Measurements from ENCODE around the gene TSPEAR. TPM values are rescaled to one million over a fixed set of nuclear protein-coding genes. Genes with fewer than 3 reads are reported as not detected.

The TSPEAR gene
- total and polyA plus RNA-seq, 7 experiments from 2014 or later = 0.07 TPM; not detected in 6

- Mint-ChIP-seq H3K4me3 (no peak overlapping the region), H3K36me3 (no peaks in the 10 kb centered on the region), H3K27me3 (no peaks in the 10 kb centered on the region), H3K4me1 (peaks cover 0 to 10% (median under 1%) of the 10 kb centered on the region in 7 donors), H3K9me3 (peaks cover 0 to 1% (median 0%) of the 10 kb centered on the region in 11 donors), H3K27ac (peak overlapping the region in 2 of 9 donors; percentile 33 to 67)
- Histone ChIP-seq H3K27ac (ENCODE audit: low read depth, low read length) (no peak overlapping the region), H3K9me3 (ENCODE audit: control insufficient read depth in 2 of 3, low read length in 3 of 3) (no peaks in the 10 kb centered on the region), H3K36me3 (ENCODE audit: control insufficient read depth in 2 of 3, insufficient read depth in 3 of 3, low read length in 3 of 3) (no peaks in the 10 kb centered on the region), H3K4me1 (ENCODE audit: control insufficient read depth in 2 of 2, insufficient read depth in 2 of 2, low read length in 2 of 2) (peaks cover 7 to 13% of the 10 kb centered on the region in 2 donors), H3K27me3 (ENCODE audit: control insufficient read depth in 2 of 2, insufficient read depth in 2 of 2, low read length in 2 of 2) (no peaks in the 10 kb centered on the region), H3K4me3 (ENCODE audit: low read length) (no peak overlapping the region)
- CTCF ChIA-PET = interaction anchor here (1.1 to 9.1 kb wide), 4 partner anchors 106 to 281 kb away, joined by 3 to 111 read pairs (median 36); no protein-coding TSS in a partner anchor
- POLR2A ChIA-PET = no interaction called here
- DNase-seq (no peak), ATAC-seq (no peak)
- intact Hi-C loops (cut with micrococcal nuclease) = loop anchor here in 1 of 2 donors (5.0 kb wide), 2 partner anchors 35 to 415 kb away; no protein-coding TSS in a partner anchor
Measured at GRCh38 chr21:44512496-44513388, 198.6 kb downstream of the TSPEAR start.

GRCh38 chr21:44511938-44512275 is 199.5 kb downstream of the TSPEAR start:
- no peaks in the 10 kb centered on the region for H3K9me3 ChIP-seq (ENCODE audit: control insufficient read depth in 2 of 3, low read length in 3 of 3)
- peaks cover 0 to 1% (median 0%) of the 10 kb centered on the region in 11 donors for H3K9me3 Mint-ChIP-seq
- ChIA-PET CTCF (interaction anchor here (0.7 to 9.1 kb wide), 5 partner anchors 10 to 430 kb away, joined by 3 to 111 read pairs (median 9); partner anchors contain the start of gene UBE2G2), POLR2A (interaction anchor here (1.5 kb wide), 1 partner anchor 198 kb away, joined by 3 read pairs; no protein-coding TSS in a partner anchor)
- H3K36me3 ChIP-seq (ENCODE audit: control insufficient read depth in 2 of 3, insufficient read depth in 3 of 3, low read length in 3 of 3) = no peaks in the 10 kb centered on the region
- peaks cover 7 to 13% of the 10 kb centered on the region in 2 donors for H3K4me1 ChIP-seq (ENCODE audit: control insufficient read depth in 2 of 2, insufficient read depth in 2 of 2, low read length in 2 of 2)
- ATAC-seq (no peak), DNase-seq (no peak)
- no peak overlapping the region for H3K4me3 ChIP-seq (ENCODE audit: low read length)
- no peaks in the 10 kb centered on the region for H3K27me3 ChIP-seq (ENCODE audit: control insufficient read depth in 2 of 2, insufficient read depth in 2 of 2, low read length in 2 of 2)
- no peak overlapping the region for H3K27ac ChIP-seq (ENCODE audit: low read depth, low read length)
- no peaks in the 10 kb centered on the region for H3K36me3 Mint-ChIP-seq
- intact Hi-C loops (cut with micrococcal nuclease) = loop anchor here (1.0 to 5.0 kb wide), 4 partner anchors 35 to 415 kb away; partner anchors contain the start of gene KRTAP12-3 (in 1 of the 2)
- H3K4me3 Mint-ChIP-seq = no peak overlapping the region
- H3K27me3 Mint-ChIP-seq = no peaks in the 10 kb centered on the region
- peaks cover 0 to 4% (median 0%) of the 10 kb centered on the region in 7 donors for H3K4me1 Mint-ChIP-seq
- peak overlapping the region in 1 of 9 donors; percentile 14 for H3K27ac Mint-ChIP-seq

- Histone ChIP-seq H3K4me1 (ENCODE audit: control insufficient read depth in 2 of 2, insufficient read depth in 2 of 2, low read length in 2 of 2) (peaks cover 7 to 13% of the 10 kb centered on the region in 2 donors), H3K36me3 (ENCODE audit: control insufficient read depth in 2 of 3, insufficient read depth in 3 of 3, low read length in 3 of 3) (no peaks in the 10 kb centered on the region), H3K4me3 (ENCODE audit: low read length) (peak overlapping the region; percentile 64), H3K27me3 (ENCODE audit: control insufficient read depth in 2 of 2, insufficient read depth in 2 of 2, low read length in 2 of 2) (no peaks in the 10 kb centered on the region), H3K27ac (ENCODE audit: low read depth, low read length) (no peak overlapping the region), H3K9me3 (ENCODE audit: control insufficient read depth in 2 of 3, low read length in 3 of 3) (no peaks in the 10 kb centered on the region)
- Mint-ChIP-seq H3K27ac (peak overlapping the region in 3 of 9 donors; percentile 6 to 41 (median 14)), H3K4me1 (peaks cover 0 to 4% (median 0%) of the 10 kb centered on the region in 7 donors), H3K36me3 (no peaks in the 10 kb centered on the region), H3K4me3 (peak overlapping the region in 8 of 10 donors; percentile 12 to 75 (median 64)), H3K9me3 (peaks cover 0 to 1% (median 0%) of the 10 kb centered on the region in 11 donors), H3K27me3 (no peaks in the 10 kb centered on the region)
- intact Hi-C loops (cut with micrococcal nuclease) = loop anchor here (1.0 to 5.0 kb wide), 4 partner anchors 36 to 416 kb away; partner anchors contain the start of gene KRTAP12-3 (in 1 of the 2)
- CTCF ChIA-PET = interaction anchor here (0.5 to 9.1 kb wide), 26 partner anchors 10 to 1533 kb away, joined by 3 to 111 read pairs (median 3); partner anchors contain the start of genes KRTAP10-11, KRTAP10-5, KRTAP12-3 and UBE2G2
- POLR2A ChIA-PET = interaction anchor here (1.0 to 1.5 kb wide), 3 partner anchors 146 to 231 kb away, joined by 3 to 10 read pairs (median 3); partner anchors contain the start of gene KRTAP12-3
- DNase-seq (no peak), ATAC-seq (no peak)
Measured at GRCh38 chr21:44511219-44511937, 200.0 kb downstream of the TSPEAR start.

GRCh38 chr21:44510508-44511218 is 200.7 kb downstream of the TSPEAR start:
- Histone ChIP-seq H3K27me3 (ENCODE audit: control insufficient read depth in 2 of 2, insufficient read depth in 2 of 2, low read length in 2 of 2) (no peaks in the 10 kb centered on the region), H3K36me3 (ENCODE audit: control insufficient read depth in 2 of 3, insufficient read depth in 3 of 3, low read length in 3 of 3) (no peaks in the 10 kb centered on the region), H3K4me3 (ENCODE audit: low read length) (peak overlapping the region; percentile 64), H3K27ac (ENCODE audit: low read depth, low read length) (no peak overlapping the region), H3K4me1 (ENCODE audit: control insufficient read depth in 2 of 2, insufficient read depth in 2 of 2, low read length in 2 of 2) (peaks cover 7 to 13% of the 10 kb centered on the region in 2 donors), H3K9me3 (ENCODE audit: control insufficient read depth in 2 of 3, low read length in 3 of 3) (no peaks in the 10 kb centered on the region)
- peak overlapping the region in 9 of 10 donors; percentile 58 to 75 (median 65) for H3K4me3 Mint-ChIP-seq
- POLR2A ChIA-PET = interaction anchor here (1.0 to 1.5 kb wide), 3 partner anchors 147 to 232 kb away, joined by 3 to 10 read pairs (median 3); partner anchors contain the start of gene KRTAP12-3
- peak; percentile 65 to 95 (median 85) for DNase-seq
- peaks cover 0 to 3% (median 0%) of the 10 kb centered on the region in 7 donors for H3K4me1 Mint-ChIP-seq
- no peaks in the 10 kb centered on the region for H3K36me3 Mint-ChIP-seq
- H3K27me3 Mint-ChIP-seq = no peaks in the 10 kb centered on the region
- CTCF ChIA-PET = interaction anchor here (0.5 to 9.1 kb wide), 34 partner anchors 9 to 1534 kb away, joined by 3 to 111 read pairs (median 3); partner anchors contain the start of genes KRTAP10-11, KRTAP10-12, KRTAP10-5 and KRTAP12-3
- intact Hi-C loops (cut with micrococcal nuclease) = loop anchor here (1.0 to 5.0 kb wide), 6 partner anchors 37 to 417 kb away; partner anchors contain the start of gene KRTAP12-3 (in 1 of the 2)
- ATAC-seq = peak; percentile 87
- peak overlapping the region in 3 of 9 donors; percentile 6 to 41 (median 38) for H3K27ac Mint-ChIP-seq
- H3K9me3 Mint-ChIP-seq = peaks cover 0 to under 1% (median 0%) of the 10 kb centered on the region in 11 donors

- H3K4me3 Mint-ChIP-seq = peak overlapping the region in 4 of 10 donors; percentile 63 to 70 (median 65)
- Histone ChIP-seq H3K27me3 (ENCODE audit: control insufficient read depth in 2 of 2, insufficient read depth in 2 of 2, low read length in 2 of 2) (no peaks in the 10 kb centered on the region), H3K4me3 (ENCODE audit: low read length) (peak overlapping the region; percentile 64), H3K4me1 (ENCODE audit: control insufficient read depth in 2 of 2, insufficient read depth in 2 of 2, low read length in 2 of 2) (peaks cover 7 to 13% of the 10 kb centered on the region in 2 donors), H3K9me3 (ENCODE audit: control insufficient read depth in 2 of 3, low read length in 3 of 3) (no peaks in the 10 kb centered on the region), H3K36me3 (ENCODE audit: control insufficient read depth in 2 of 3, insufficient read depth in 3 of 3, low read length in 3 of 3) (no peaks in the 10 kb centered on the region), H3K27ac (ENCODE audit: low read depth, low read length) (no peak overlapping the region)
- H3K9me3 Mint-ChIP-seq = no peaks in the 10 kb centered on the region
- no peak for ATAC-seq
- H3K4me1 Mint-ChIP-seq = no peaks in the 10 kb centered on the region
- intact Hi-C loops (cut with micrococcal nuclease) = loop anchor here (1.0 to 5.0 kb wide), 6 partner anchors 37 to 417 kb away; partner anchors contain the start of gene KRTAP12-3 (in 1 of the 2)
- no peaks in the 10 kb centered on the region for H3K36me3 Mint-ChIP-seq
- no peak overlapping the region for H3K27ac Mint-ChIP-seq
- DNase-seq = no peak
- no peaks in the 10 kb centered on the region for H3K27me3 Mint-ChIP-seq
- ChIA-PET CTCF (interaction anchor here (0.6 to 9.1 kb wide), 23 partner anchors 9 to 371 kb away, joined by 3 to 111 read pairs (median 3); partner anchors contain the start of genes KRTAP10-11, KRTAP10-12, KRTAP10-5 and KRTAP12-3), POLR2A (interaction anchor here (1.0 to 1.5 kb wide), 3 partner anchors 148 to 232 kb away, joined by 3 to 10 read pairs (median 3); partner anchors contain the start of gene KRTAP12-3)
Measured at GRCh38 chr21:44510109-44510507, 201.3 kb downstream of the TSPEAR start.
